ENCODE measurements around the gene DAB2IP.

The DAB2IP gene

DNA sequence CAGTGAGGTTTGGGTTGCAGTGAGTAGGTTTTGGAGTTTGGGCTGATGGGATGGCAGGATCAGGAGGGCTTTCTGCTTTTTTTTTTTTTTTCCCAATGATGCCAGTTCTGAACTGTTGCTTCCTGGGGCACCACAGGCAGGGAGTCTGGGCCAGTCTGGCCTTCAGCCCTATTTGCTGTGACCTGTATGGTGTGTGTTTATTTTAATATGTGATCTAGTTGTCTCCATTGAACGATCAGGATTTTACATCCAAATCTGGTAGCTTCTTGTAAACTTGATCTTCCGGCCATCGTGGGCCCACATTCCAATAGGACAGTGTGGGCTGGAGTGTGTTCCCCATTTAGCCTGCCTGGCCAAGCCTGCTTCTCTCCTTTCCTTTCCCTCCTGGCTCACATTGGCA lies 25.8 kb upstream of the DAB2IP start:
- no peak overlapping the region for H3K4me3 ChIP-seq
- H3K4me1 ChIP-seq = peaks cover 81% of the 10 kb centered on the region
- H3K27ac ChIP-seq = peak overlapping the region; percentile 85
- 0 out of 2 replicates have a peak overlapping the region, but pooled peaks have one; percentile 1 for H3K9ac ChIP-seq
- H3K27me3 ChIP-seq = no peaks in the 10 kb centered on the region
- H4K20me1 ChIP-seq = no peaks in the 10 kb centered on the region
- H3K4me2 ChIP-seq = peak overlapping the region; percentile 92
- H3K9me3 ChIP-seq = no peaks in the 10 kb centered on the region
- no peak for TF ChIP-seq Cebpa-rat (IDR thresholded peaks at IDR 0.05)
- H3K36me3 ChIP-seq = no peaks in the 10 kb centered on the region

DNA sequence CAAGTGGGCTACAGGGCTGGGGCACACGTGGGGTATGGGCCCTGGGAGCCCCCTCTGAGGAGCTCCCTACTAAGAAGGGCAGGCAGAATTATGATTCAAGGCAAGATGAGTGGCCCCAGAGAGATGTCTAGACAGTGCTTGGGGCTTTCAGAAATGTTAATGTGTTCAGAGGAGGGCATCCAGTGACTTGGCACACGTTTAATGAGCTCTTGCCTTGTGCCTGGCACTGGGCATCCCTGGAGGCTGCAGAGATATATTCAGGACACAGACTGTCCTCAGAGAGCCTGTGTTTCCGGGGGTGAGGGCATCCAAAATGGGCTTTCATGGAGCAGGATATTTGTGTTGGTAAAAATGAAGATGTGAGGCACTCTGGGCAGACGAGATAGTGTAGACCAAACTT lies 25.4 kb upstream of the DAB2IP start:
- Histone ChIP-seq H4K20me1 (no peaks in the 10 kb centered on the region), H3K9me3 (no peaks in the 10 kb centered on the region), H3K27ac (peak overlapping the region; percentile 85), H3K9ac (peak overlapping the region; percentile 1; the same call in 1 of the 2 replicates), H3K27me3 (no peaks in the 10 kb centered on the region), H3K4me3 (no peak overlapping the region), H3K4me1 (peaks cover 77% of the 10 kb centered on the region), H3K36me3 (no peaks in the 10 kb centered on the region), H3K4me2 (peak overlapping the region; percentile 92)
- no peak for TF ChIP-seq Cebpa-rat (IDR thresholded peaks at IDR 0.05)

- Histone ChIP-seq H3K27me3 (no peaks in the 10 kb centered on the region), H3K4me3 (no peak overlapping the region), H3K4me2 (peak overlapping the region; percentile 92), H3K4me1 (peaks cover 68% of the 10 kb centered on the region), H3K9me3 (no peaks in the 10 kb centered on the region), H4K20me1 (no peaks in the 10 kb centered on the region), H3K9ac (no peak overlapping the region; the same call in 1 of the 2 replicates), H3K27ac (peak overlapping the region; percentile 85), H3K36me3 (no peaks in the 10 kb centered on the region)
- TF ChIP-seq Cebpa-rat (IDR thresholded peaks at IDR 0.05) = no peak
Measured at GRCh38 chr9:121627427-121627826, 24.0 kb upstream of the DAB2IP start.

- no peaks in the 10 kb centered on the region for H3K9me3 ChIP-seq
- H3K27me3 ChIP-seq = no peaks in the 10 kb centered on the region
- H3K4me3 ChIP-seq = peak overlapping the region; percentile 33
- peak overlapping the region; percentile 85 for H3K27ac ChIP-seq
- peaks cover 68% of the 10 kb centered on the region for H3K4me1 ChIP-seq
- no peak for TF ChIP-seq Cebpa-rat (IDR thresholded peaks at IDR 0.05)
- no peaks in the 10 kb centered on the region for H3K36me3 ChIP-seq
- H4K20me1 ChIP-seq = no peaks in the 10 kb centered on the region
- peak overlapping the region; percentile 92 for H3K4me2 ChIP-seq
- H3K9ac ChIP-seq = peak overlapping the region; percentile 73
Measured at GRCh38 chr9:121628401-121628800, 23.0 kb upstream of the DAB2IP start.

DNA sequence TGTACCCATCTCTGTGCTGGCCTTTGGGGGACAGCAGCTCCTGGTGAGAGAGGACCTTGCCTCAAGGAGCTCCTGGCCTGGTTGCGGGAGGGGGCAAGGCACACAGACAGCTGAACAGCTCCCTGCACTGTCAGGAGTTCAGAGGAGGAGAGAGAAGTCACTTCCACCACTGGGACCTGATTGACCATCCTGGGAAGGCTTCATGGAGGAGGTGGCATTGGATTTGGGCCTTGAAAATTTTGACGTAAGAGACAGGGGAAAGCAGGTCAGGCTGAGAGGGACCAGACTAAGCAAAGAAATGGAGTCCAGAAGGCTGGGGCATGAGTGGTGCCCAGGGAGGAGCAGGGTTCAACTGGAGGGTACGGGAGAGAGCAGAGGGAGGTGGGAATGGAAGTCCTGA lies 20.3 kb upstream of the DAB2IP start:
- no peaks in the 10 kb centered on the region for H3K27me3 ChIP-seq
- no peak overlapping the region for H3K4me3 ChIP-seq
- no peaks in the 10 kb centered on the region for H4K20me1 ChIP-seq
- no peaks in the 10 kb centered on the region for H3K9me3 ChIP-seq
- H3K4me2 ChIP-seq = no peak overlapping the region
- no peak for TF ChIP-seq Cebpa-rat (IDR thresholded peaks at IDR 0.05)
- H3K36me3 ChIP-seq = no peaks in the 10 kb centered on the region
- H3K27ac ChIP-seq = 0 out of 2 replicates have a peak overlapping the region, but pooled peaks have one; percentile 29
- H3K4me1 ChIP-seq = peaks cover 81% of the 10 kb centered on the region
- no peak overlapping the region for H3K9ac ChIP-seq

GRCh38 chr9:121631978-121632418 lies 19.4 kb upstream of the DAB2IP start:
- no peak overlapping the region for H3K4me3 ChIP-seq
- no peak overlapping the region for H3K27ac ChIP-seq
- no peak overlapping the region for H3K9ac ChIP-seq
- H3K9me3 ChIP-seq = no peaks in the 10 kb centered on the region
- H3K4me1 ChIP-seq = peaks cover 81% of the 10 kb centered on the region
- no peaks in the 10 kb centered on the region for H4K20me1 ChIP-seq
- peak overlapping the region; percentile 83 for H3K4me2 ChIP-seq
- no peaks in the 10 kb centered on the region for H3K36me3 ChIP-seq
- TF ChIP-seq Cebpa-rat (IDR thresholded peaks at IDR 0.05) = no peak
- H3K27me3 ChIP-seq = no peaks in the 10 kb centered on the region

- no peak overlapping the region for H3K27ac ChIP-seq
- peak overlapping the region; percentile 83 for H3K4me2 ChIP-seq
- no peaks in the 10 kb centered on the region for H4K20me1 ChIP-seq
Measured at GRCh38 chr9:121633119-121633714, 18.2 kb upstream of the DAB2IP start.

GRCh38 chr9:121633736-121634135 lies 17.7 kb upstream of the DAB2IP start:
- peak overlapping the region; percentile 26; the same call in 1 of the 2 replicates for H3K27ac ChIP-seq

More at GRCh38 chr9:121633119-121633714, 18.2 kb upstream of the DAB2IP start:
- Histone ChIP-seq H3K36me3 (no peaks in the 10 kb centered on the region), H3K9me3 (no peaks in the 10 kb centered on the region), H3K9ac (no peak overlapping the region), H3K4me1 (peaks cover 81% of the 10 kb centered on the region), H3K27me3 (no peaks in the 10 kb centered on the region), H3K4me3 (no peak overlapping the region)
- no peak for TF ChIP-seq Cebpa-rat (IDR thresholded peaks at IDR 0.05)

GRCh38 chr9:121634329-121635261 lies 16.8 kb upstream of the DAB2IP start:
- H3K36me3 ChIP-seq = no peaks in the 10 kb centered on the region
- no peak overlapping the region for H3K4me3 ChIP-seq
- H3K4me2 ChIP-seq = peak overlapping the region; percentile 83
- H3K9me3 ChIP-seq = no peaks in the 10 kb centered on the region
- H4K20me1 ChIP-seq = no peaks in the 10 kb centered on the region
- no peaks in the 10 kb centered on the region for H3K27me3 ChIP-seq
- H3K4me1 ChIP-seq = peaks cover 79% of the 10 kb centered on the region
- H3K27ac ChIP-seq = peak overlapping the region; percentile 26
- no peak for TF ChIP-seq Cebpa-rat (IDR thresholded peaks at IDR 0.05)
- H3K9ac ChIP-seq = 0 out of 2 replicates have a peak overlapping the region, but pooled peaks have one; percentile 23

More at GRCh38 chr9:121633736-121634135, 17.7 kb upstream of the DAB2IP start:
- H3K9ac ChIP-seq = no peak overlapping the region
- H3K9me3 ChIP-seq = no peaks in the 10 kb centered on the region
- no peak overlapping the region for H3K4me3 ChIP-seq
- H3K27me3 ChIP-seq = no peaks in the 10 kb centered on the region
- no peaks in the 10 kb centered on the region for H3K36me3 ChIP-seq
- peaks cover 81% of the 10 kb centered on the region for H3K4me1 ChIP-seq
- no peaks in the 10 kb centered on the region for H4K20me1 ChIP-seq
- TF ChIP-seq Cebpa-rat (IDR thresholded peaks at IDR 0.05) = no peak
- H3K4me2 ChIP-seq = peak overlapping the region; percentile 83

Measured in BLaER1 (cell line).